ENCODE data around the gene C4A. TPM values are rescaled to one million over a fixed set of nuclear protein-coding genes. Genes with fewer than 3 reads are reported as not detected.

C4A gene
- polyA plus RNA-seq, 2 of the 4 experiments (the other 2 are of a cell fraction): 1.4 to 1.6 TPM

- TF ChIP-seq FOXS1 (CRISPR knock-in tag; IDR thresholded peaks at IDR 0.05): no peak
- TF ChIP-seq CBX2 (IDR thresholded peaks at IDR 0.05; ENCODE audit: borderline replicate concordance, low read depth): no peak
- TF ChIP-seq HOXA7 (CRISPR knock-in tag; IDR thresholded peaks at IDR 0.05): no peak
- no peak for TF ChIP-seq JUNB (IDR thresholded peaks at IDR 0.05)
- TF ChIP-seq EHF (CRISPR knock-in tag; IDR thresholded peaks at IDR 0.05): no peak
- no peak for TF ChIP-seq RARB (CRISPR knock-in tag; IDR thresholded peaks at IDR 0.05)
- no peak for TF ChIP-seq CHD2 (IDR thresholded peaks at IDR 0.05; ENCODE audit: low read length, partially characterized antibody)
- no peak for TF ChIP-seq NR3C1 (IDR thresholded peaks at IDR 0.05)
- no peak for TF ChIP-seq HOXB5 (CRISPR knock-in tag; IDR thresholded peaks at IDR 0.05)
- no peak for TF ChIP-seq SMC3 (IDR thresholded peaks at IDR 0.05)
- TF ChIP-seq PBX3 (IDR thresholded peaks at IDR 0.05): no peak
- ATAC-seq (no peak), FAIRE-seq (no peak), DNase-seq (ENCODE audit: low read depth in 1 of 2, low spot score in 1 of 2) (no peak)
- POLR2A ChIA-PET: no interaction called here
- Histone ChIP-seq H3K4me2 (no peak overlapping the region), H3K9me3 (no peaks in the 10 kb centered on the region), H3K4me1 (peaks cover 20% of the 10 kb centered on the region), H3K27ac (no peak overlapping the region), H3K4me3 (no peak overlapping the region)
- CTCF ChIA-PET: no interaction called here
- whole genome bisulfite sequencing (ENCODE audit: missing lambda C conversion rate): 87% methylated on average over 3 of the region's 22 CpGs
Observed at GRCh38 chr6:32045811-32046449, 64.1 kb downstream of the C4A start.

- Histone ChIP-seq H3K4me3 (no peak overlapping the region), H3K4me1 (peaks cover 20% of the 10 kb centered on the region), H3K9me3 (no peaks in the 10 kb centered on the region), H3K27ac (peak overlapping the region in 1 of 2 experiments; percentile 67; a peak in 3 of 6 replicates), H3K4me2 (peak overlapping the region; percentile 43; the same call in 2 of the 3 replicates)
- FAIRE-seq (no peak), ATAC-seq (peak in 1 of 2 experiments; percentile 31; a peak in 3 of 6 replicates), DNase-seq (ENCODE audit: low read depth in 1 of 2, low spot score in 1 of 2) (no peak)
- ChIA-PET CTCF (interaction anchor here (1.6 kb wide), 1 partner anchor 16 kb away, joined by 5 read pairs; no protein-coding TSS in a partner anchor), POLR2A (no interaction called here)
- TF ChIP-seq EHF (CRISPR knock-in tag; IDR thresholded peaks at IDR 0.05) (no peak), KDM1A (IDR thresholded peaks at IDR 0.05; ENCODE audit: low read depth) (no peak), RFX5 (IDR thresholded peaks at IDR 0.05) (no peak), NPAS2 (CRISPR knock-in tag; IDR thresholded peaks at IDR 0.05; ENCODE audit: borderline replicate concordance) (no peak), HEYL (CRISPR knock-in tag; IDR thresholded peaks at IDR 0.05) (no peak), MAFK (IDR thresholded peaks at IDR 0.05; ENCODE audit: partially characterized antibody) (no peak), RCOR1 (IDR thresholded peaks at IDR 0.05; ENCODE audit: low read depth, low read length) (no peak), RARB (CRISPR knock-in tag; IDR thresholded peaks at IDR 0.05) (no peak), NFE2L2 (conservative IDR thresholded peaks at IDR 0.05; ENCODE audit: low read length) (no peak), ELK1 (IDR thresholded peaks at IDR 0.05; ENCODE audit: low read depth, low read length) (no peak), MYC (IDR thresholded peaks at IDR 0.05; ENCODE audit: borderline replicate concordance, low read length) (no peak), NR3C1 (IDR thresholded peaks at IDR 0.05) (no peak), BCL3 (IDR thresholded peaks at IDR 0.05) (no peak)
- 40% methylated on average over 2 of the region's 14 CpGs for WGBS (ENCODE audit: missing lambda C conversion rate)
Observed at GRCh38 chr6:32046450-32047083, 64.7 kb downstream of the C4A start.
